Right lobe of liver (tissue), 6 donors: Measurements from ENCODE around the gene ZBTB43. TPM values are rescaled to one million over a fixed set of nuclear protein-coding genes. Genes with fewer than 3 reads are reported as not detected.

Source experiments
- ATAC-seq, 4 donors: fragments of 200-7000 bp; cut with Tn5 transposase; one replicate each; pipeline ENCODE4 v1.9.1; 2020; ENCODE audit warnings: mild to moderate bottlenecking in 4 of 4, moderate library complexity in 4 of 4
- DNase-seq, 3 donors: peaks; one replicate each; pipeline ENCODE4 v3.0.0-alpha.2; 2020
- H3K27ac ChIP-seq, 3 donors: fragments of 200-600 bp; one replicate each; pipeline ENCODE4 v1.8.0; 2022
- H3K27me3 ChIP-seq, 2 donors: fragments of 200-600 bp; one replicate each; pipeline ENCODE4 v1.8.0; 2022
- H3K36me3 ChIP-seq, 4 donors: fragments of 200-600 bp; sonication (generic) in 1 of 4; one replicate each; pipeline versions ENCODE4 v1.5.1 to v1.8.0; 2017 to 2022; ENCODE audit warnings: control low read depth in 1 of 4
- H3K4me1 ChIP-seq, 4 donors: fragments of 200-600 bp; sonication (generic) in 1 of 4; one replicate each; pipeline versions ENCODE4 v1.5.1 to v1.8.0; 2017 to 2022; ENCODE audit warnings: control low read depth in 1 of 4
- H3K4me3 ChIP-seq, 3 donors: fragments of 200-600 bp; one replicate each; pipeline ENCODE4 v1.8.0; 2022
- H3K9me3 ChIP-seq, 4 donors: fragments of 200-600 bp; sonication (generic) in 1 of 4; one replicate each; pipeline versions ENCODE4 v1.5.1 to v1.8.0; 2017 to 2022; ENCODE audit warnings: control low read depth in 1 of 4
- CTCF ChIP-seq, 4 donors: fragments of 200-600 bp in 3 of 4; fragments of 450-650 bp in 1 of 4; IDR thresholded peaks; one replicate each; pipeline versions ENCODE4 v1.5.1 to v1.8.0; 2016 to 2022; ENCODE audit warnings: antibody characterized with exemption in 4 of 4, mild to moderate bottlenecking in 2 of 4
- POLR2A ChIP-seq: fragments of 450-650 bp; IDR thresholded peaks from one replicate; pipeline ENCODE4 v1.6.1; 2017; ENCODE audit warnings: antibody characterized with exemption, mild to moderate bottlenecking
- WGBS: methylation state at CpG from one replicate; pipeline ENCODE4 v1.1.6; 2018; ENCODE audit warnings: low coverage, low lambda C conversion rate; ENCODE audit not compliant: insufficient coverage; ENCODE audit errors: missing lambda C conversion rate; 5-methylcytosine and 5-hydroxymethylcytosine counted together
- intact Hi-C, 2 donors: fragments of 100-400 bp; cut with DNase I; formaldehyde crosslinking; loops; one replicate each; pipeline versions ENCODE4 v1.11.2 to v1.14.1; 2022
- total RNA-seq, 6 experiments: library from RNA; depleted of rRNA in 2 of 6; stranded (reverse); fragments of >200 nt in 2 of 6; fragmentation: NEBNext Ultra II Directional in 3 of 6; extraction: Animal tissue kit (Norgen Biotek cat#: 25700) in 3 of 6; gene quantifications; one replicate each; pipeline versions ENCODE4 v1.1.0 to v1.2.4, GENCODE V29; 2016 to 2023
- donor health status: DM: no; HTN: yes; CAD: no.
- donor health status: DM: no; HTN: no; CAD: no.
- donor health status: DM: no; HTN: no; CAD: no.
- donor health status: DM: no; HTN: yes; CAD: no.
- donor health status: DM: no; HTN: yes; CAD: no.

Gene ZBTB43
- total RNA-seq, 6 experiments from 2014 or later, result 4.8 to 14.5 (median 9.9) TPM

- DNase-seq (peak in 1 of 3 donors; percentile 2), ATAC-seq (no peak)
- no peaks in the 10 kb centered on the region for H3K4me1 ChIP-seq
- H3K27ac ChIP-seq, result no peak overlapping the region
- no peaks in the 10 kb centered on the region for H3K27me3 ChIP-seq
- TF ChIP-seq CTCF (IDR thresholded peaks at IDR 0.05), result no peak
- TF ChIP-seq POLR2A, result no peak
- H3K4me3 ChIP-seq, result no peak overlapping the region
- no peaks in the 10 kb centered on the region for H3K36me3 ChIP-seq
- WGBS, result 100% methylated on average over 2 of the region's 7 CpGs
- H3K9me3 ChIP-seq, result no peaks in the 10 kb centered on the region
- intact Hi-C loops, result no loop called here
Observed at GRCh38 chr9:126758916-126759585, 45.8 kb upstream of the ZBTB43 start.

- Histone ChIP-seq H3K9me3 (no peaks in the 10 kb centered on the region), H3K27ac (no peak overlapping the region), H3K4me1 (no peaks in the 10 kb centered on the region), H3K27me3 (no peaks in the 10 kb centered on the region), H3K4me3 (no peak overlapping the region), H3K36me3 (no peaks in the 10 kb centered on the region)
- DNase-seq (peak in 1 of 3 donors; percentile 19), ATAC-seq (no peak)
- intact Hi-C loops, result no loop called here
- TF ChIP-seq POLR2A (no peak), CTCF (IDR thresholded peaks at IDR 0.05) (no peak)
- 39% methylated on average over 7 of the region's 8 CpGs for WGBS
Observed at GRCh38 chr9:126761274-126761673, 43.6 kb upstream of the ZBTB43 start.

GRCh38 chr9:126763130-126763764, 41.6 kb upstream of the ZBTB43 start:
- ATAC-seq (no peak), DNase-seq (no peak)
- WGBS, result 62% methylated on average over 4 of the region's 7 CpGs
- TF ChIP-seq CTCF (IDR thresholded peaks at IDR 0.05), result no peak
- TF ChIP-seq POLR2A, result no peak
- Histone ChIP-seq H3K4me1 (no peaks in the 10 kb centered on the region), H3K27ac (no peak overlapping the region), H3K4me3 (no peak overlapping the region), H3K9me3 (no peaks in the 10 kb centered on the region), H3K27me3 (no peaks in the 10 kb centered on the region), H3K36me3 (no peaks in the 10 kb centered on the region)
- intact Hi-C loops, result no loop called here

- DNase-seq, result no peak
- no peaks in the 10 kb centered on the region for H3K27me3 ChIP-seq
Observed at GRCh38 chr9:126773004-126773607, 31.7 kb upstream of the ZBTB43 start.

More at GRCh38 chr9:126773004-126773607, 31.7 kb upstream of the ZBTB43 start:
- 33% methylated on average over 13 of the region's 14 CpGs for WGBS
- ATAC-seq, result peak; percentile 40 to 51 (median 46)
- H3K27ac ChIP-seq, result no peak overlapping the region
- H3K36me3 ChIP-seq, result no peaks in the 10 kb centered on the region
- H3K4me1 ChIP-seq, result no peaks in the 10 kb centered on the region
- H3K4me3 ChIP-seq, result no peak overlapping the region
- no peaks in the 10 kb centered on the region for H3K9me3 ChIP-seq
- intact Hi-C loops, result loop anchor here in 1 of 2 donors (10.0 kb wide), 1 partner anchor 268 kb away; no protein-coding TSS in a partner anchor
- TF ChIP-seq POLR2A (no peak), CTCF (IDR thresholded peaks at IDR 0.05) (peak; percentile 33 to 45 (median 40))
